Activated T-helper 9 cell treated with anti-CD3 and anti-CD28 coated beads, Interleukin-2, amount 50 U/mL, for 16 hours (primary cell): Measurements from ENCODE around the gene MNAT1.
"Not testable (repeated sequence)": the region's sequence is repeated elsewhere in the genome, so short reads cannot be mapped to it uniquely, and the experiment has no call there.

Experiments
- DNase-seq: peaks from one replicate; pipeline ENCODE4 v3.0.0-alpha.2; 2020; ENCODE audit warnings: low read depth

MNAT1 gene

DNA sequence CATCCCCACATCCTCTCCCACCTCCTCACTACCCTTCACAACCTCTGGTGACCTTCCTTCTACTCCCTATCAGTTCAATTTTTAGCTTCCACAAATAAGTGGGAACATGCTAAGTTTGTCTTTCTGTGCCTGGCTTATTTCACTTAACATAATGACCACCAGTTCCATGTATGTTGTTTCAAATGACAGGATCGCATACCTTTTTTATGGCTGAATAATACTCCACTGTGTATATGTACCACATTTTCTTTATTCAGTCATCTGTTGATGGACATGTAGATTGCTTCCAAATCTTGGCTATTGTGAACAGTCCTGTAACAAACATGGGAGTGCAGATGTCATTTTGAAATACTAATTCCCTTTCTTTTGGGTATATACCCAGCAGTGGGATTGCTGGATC lies 147.7 kb downstream of the MNAT1 start:
- DNase-seq = no peak

DNA sequence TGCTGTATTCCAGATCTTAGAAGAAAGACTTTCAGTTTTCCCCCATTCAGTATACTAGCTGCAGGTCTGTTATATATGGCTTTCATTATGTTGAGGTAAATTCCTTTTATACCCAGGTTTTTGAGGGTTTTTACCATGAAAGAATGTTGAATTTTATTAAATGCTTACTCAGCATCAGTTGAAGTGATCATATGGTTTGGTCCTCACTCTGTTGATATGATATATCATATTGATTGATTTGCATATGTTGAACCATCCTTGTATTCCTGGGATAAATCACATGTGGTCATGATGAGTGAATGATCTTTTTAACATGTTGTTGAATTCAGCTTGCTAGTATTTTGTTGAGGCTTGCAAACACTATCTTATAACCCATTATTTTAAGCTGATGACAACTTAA lies 149.6 kb downstream of the MNAT1 start:
- DNase-seq = no peak

- not testable (repeated sequence) for DNase-seq
Observed at GRCh38 chr14:60890636-60891035, 156.1 kb downstream of the MNAT1 start.

DNA sequence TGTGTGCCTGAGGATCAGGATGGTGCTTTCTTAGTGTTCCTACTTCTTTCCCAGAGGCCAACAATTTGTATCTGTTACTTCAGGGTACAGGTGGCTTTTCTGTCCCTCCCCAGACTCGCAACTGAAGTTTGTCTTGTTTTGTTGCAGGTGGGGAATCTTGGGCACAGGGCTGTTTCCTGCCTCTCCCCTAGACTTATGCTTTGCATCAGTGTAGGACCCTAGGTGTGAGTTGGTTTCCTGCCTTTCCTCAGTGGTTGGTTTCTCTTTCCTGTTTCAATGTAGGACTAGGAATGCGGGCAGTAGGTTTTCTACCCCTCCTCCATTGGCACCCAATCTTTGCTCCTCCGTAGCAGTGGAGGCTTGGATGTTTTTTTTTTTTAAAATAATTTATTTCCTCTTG lies 159.3 kb downstream of the MNAT1 start:
- DNase-seq = no peak

DNA sequence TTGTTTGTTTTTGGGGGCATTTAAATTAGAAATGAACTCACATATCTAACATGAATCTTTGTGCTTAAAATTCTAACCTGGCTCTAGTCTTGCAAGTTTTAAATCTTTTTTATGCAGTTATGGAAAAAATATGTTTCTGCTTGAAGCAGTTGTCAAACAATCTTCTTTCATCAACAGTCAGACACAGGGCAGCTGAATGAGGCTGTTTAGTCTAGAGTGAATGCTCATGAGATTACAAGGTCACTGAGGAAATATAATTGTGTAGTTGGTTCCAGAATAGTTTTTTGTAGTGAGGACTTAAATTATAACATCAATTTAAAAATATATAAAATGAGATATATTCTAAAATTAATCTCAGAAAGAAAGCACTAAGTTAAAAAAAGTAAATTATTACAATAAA lies 169.8 kb downstream of the MNAT1 start:
- DNase-seq = no peak

DNA sequence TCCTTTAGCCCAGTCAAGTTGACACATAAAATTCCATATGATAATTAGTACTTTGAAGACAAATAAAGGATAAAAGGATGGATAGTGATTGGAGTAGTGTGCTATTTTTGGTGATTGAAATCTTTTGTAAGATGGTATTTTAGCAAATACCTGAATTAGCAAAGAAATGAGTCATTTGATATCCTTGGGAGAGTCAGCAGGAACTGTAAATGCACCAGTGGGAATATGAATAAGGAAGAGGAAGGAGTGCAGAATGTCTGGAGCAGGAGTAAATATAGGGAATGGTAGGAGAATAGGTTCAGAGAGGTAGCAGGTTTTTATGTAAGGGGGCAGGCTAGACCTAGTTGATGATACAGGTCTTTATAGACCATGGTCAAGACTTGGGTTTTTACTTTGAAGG lies 171.4 kb downstream of the MNAT1 start:
- no peak for DNase-seq

- DNase-seq = no peak
Observed at GRCh38 chr14:60915781-60916180, 181.2 kb downstream of the MNAT1 start.

DNA sequence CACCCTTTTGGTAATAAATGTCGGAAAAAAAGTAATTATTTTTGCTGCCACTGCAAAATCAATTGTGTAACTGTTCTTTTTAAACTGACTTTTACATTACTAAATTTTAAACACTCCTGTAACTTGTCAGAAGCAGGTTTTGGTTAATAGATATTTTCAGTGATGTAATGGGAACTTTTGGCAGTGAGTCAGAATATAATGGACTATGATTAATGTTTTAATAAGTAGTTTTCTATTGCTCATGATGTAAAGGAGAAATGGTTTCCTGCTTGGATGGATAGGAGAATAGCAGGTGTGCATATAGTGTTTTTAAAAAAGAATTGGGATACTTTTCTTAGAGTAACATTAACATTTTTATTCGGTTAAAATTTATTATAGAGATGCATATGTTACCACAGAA lies 187.5 kb downstream of the MNAT1 start:
- DNase-seq = no peak

- no peak for DNase-seq
Observed at GRCh38 chr14:60925286-60925685, 190.7 kb downstream of the MNAT1 start.

DNA sequence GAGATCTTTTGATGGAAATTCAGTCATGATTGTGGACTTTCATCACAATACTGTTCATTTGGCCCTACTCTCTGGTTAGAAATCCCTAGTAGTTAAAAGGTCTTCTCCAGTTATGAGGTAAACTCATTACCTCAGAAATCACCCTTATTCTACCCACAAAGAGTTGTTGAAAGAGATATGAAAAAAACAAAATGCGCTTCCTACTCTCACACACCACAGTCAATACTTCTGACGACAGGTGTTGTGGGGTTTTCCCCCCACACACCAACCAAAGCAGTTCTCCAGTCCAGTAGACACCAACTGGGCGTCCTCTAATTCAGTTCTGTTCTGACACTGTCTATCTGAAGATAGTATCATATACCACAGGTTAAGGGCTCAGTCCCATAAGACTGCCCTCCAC lies 191.4 kb downstream of the MNAT1 start:
- DNase-seq = no peak

GRCh38 chr14:60931218-60931617 lies 196.7 kb downstream of the MNAT1 start:
- no peak for DNase-seq

GRCh38 chr14:60933920-60934655 lies 199.5 kb downstream of the MNAT1 start:
- DNase-seq = no peak

DNA sequence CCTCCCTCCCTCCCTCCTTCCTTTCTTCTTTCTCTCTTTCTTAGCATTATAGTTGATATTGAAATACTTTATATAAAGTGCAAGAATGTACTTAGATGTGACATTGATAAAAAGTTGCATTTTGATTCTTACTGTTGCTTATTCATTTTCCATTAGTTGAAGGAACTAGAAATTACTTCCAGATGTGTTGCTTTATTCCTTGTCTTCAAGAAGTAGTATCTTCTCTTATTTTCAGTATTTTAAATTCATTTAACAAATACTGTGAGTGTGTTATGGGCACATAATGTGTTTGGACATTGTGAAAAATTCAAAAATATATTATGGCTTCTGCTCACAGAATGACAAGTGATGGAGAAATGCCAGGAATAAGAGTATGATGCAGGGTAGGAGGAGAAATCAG lies 200.8 kb downstream of the MNAT1 start:
- DNase-seq = no peak

DNA sequence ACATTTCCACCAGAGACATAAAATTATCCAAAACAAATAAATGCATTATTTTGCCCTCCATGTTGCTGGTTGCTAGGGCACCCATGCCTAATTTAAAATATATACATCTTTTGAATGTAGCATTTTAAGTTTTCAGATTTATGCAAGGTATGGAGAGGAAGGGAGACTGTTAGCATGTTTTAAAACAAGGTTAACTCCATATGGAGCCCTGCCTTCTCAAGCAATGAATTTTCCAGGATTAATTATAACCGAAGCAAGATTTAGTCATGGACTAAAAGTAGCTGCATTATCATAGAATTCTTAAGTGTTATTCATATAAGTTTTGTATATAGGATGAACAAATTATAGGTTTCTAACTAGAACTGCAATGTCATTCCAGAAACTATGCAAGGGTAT lies 209.1 kb downstream of the MNAT1 start:
- DNase-seq = no peak

DNA sequence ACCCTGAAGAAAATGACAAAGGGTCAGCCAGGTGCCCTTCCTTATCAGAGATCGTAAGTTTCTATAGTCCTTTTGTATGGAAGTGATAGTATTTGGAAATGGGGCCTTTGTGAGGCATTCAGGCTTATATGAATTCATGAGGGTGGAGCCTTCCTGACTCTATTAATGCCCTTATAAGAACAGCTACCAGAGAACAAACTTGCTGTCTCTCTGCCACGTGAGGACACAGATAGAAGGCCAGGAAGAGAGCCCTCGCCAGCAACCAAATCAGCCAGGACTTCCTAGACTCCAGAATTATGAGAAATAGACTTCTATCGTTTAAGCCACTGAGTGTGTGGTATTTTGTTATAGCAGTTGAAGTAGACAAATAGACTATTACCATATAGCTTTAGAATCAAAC lies 209.6 kb downstream of the MNAT1 start:
- DNase-seq = no peak

DNA sequence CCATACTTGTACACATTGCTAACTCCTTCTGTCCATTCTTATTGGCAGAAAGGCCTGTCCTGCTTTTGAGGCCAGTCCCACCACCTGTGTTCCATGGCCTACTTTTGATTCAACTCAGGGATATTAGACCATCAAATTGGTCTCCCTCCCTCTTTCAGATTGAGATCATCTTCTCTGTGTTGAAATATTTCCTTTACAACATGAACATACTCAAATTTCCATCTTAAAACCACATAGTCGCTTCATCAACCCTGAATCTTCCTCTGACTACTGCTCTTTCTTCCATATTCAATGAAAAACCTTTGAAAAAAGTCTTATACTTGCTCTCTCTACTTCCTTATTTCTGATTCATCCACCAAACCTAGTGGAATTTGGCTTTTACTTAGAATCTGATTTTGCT lies 211.4 kb downstream of the MNAT1 start:
- no peak for DNase-seq

DNA sequence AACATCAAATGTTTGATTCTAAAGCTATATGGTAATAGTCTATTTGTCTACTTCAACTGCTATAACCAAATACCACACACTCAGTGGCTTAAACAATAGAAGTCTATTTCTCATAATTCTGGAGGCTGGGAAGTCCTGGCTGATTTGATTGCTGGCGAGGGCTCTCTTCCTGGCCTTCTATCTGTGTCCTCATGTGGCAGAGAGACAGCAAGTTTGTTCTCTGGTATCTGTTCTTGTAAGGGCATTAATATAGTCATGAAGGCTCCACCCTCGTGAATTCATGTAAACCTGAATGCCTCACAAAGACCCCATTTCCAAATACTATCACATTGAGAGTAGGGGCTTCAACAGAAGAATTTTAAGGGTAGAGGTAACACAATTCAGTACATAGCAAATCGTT lies 212.2 kb downstream of the MNAT1 start:
- DNase-seq = no peak

GRCh38 chr14:60951776-60952435 lies 217.3 kb downstream of the MNAT1 start:
- no peak for DNase-seq

DNA sequence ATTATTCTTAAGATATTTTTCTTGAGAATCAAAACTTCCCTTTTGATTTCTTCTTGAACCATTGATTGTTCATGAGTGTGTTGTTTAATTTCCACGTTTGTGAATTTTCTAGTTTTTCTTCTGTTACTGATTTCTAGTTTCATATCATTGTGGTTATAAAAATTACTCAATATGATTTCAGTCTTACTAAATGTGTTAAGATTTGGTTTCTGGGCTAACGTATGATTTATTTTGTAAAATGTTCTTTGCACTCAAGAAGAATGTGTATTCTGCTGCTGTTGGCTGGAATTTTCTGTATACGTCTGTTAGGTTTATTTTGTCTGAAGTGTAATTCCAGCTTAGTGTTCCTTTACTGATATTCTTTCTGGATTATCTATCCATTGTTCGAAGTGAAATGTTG lies 221.6 kb downstream of the MNAT1 start:
- no peak for DNase-seq

DNA sequence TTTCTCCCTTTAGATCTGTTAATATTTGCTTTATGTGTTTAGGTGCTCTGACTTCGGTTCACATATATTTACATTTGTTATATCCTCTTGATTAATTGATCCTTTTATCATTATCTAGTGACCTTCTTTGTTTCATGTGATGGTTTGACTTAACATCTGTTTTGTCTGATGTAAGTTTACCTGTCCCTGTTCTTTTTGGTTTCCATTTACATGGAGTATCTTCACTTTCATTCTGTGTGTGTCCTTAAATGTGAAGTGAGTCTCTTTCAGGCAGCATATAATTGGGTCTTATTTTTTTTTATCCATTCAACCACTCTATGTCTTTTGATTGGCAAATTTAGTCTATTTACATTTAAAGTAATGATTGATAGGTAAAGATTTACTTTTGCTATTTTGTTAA lies 222.1 kb downstream of the MNAT1 start:
- DNase-seq = no peak

DNA sequence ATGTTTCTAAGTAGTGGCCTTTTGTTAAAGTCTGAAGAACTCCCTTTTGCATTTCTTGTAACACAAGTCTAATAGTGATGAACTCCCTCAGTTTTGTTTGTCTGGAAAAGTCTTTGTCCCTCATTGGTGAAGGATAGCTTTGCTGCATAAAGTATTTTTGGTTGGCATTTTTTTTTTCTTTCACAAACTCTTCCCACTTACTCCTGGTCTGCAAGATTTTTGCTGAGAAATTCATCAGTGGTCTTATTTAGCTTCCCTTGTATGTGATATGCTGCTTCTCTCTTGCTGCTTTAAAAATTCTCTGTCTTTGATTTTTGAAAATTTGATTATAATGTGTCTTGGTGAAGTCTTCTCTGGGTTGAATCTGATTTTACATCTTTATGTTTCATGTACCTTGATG lies 223.6 kb downstream of the MNAT1 start:
- DNase-seq = no peak

- DNase-seq = no peak
Observed at GRCh38 chr14:60963761-60964160, 229.2 kb downstream of the MNAT1 start.

GRCh38 chr14:60964904-60965303 lies 230.3 kb downstream of the MNAT1 start:
- no peak for DNase-seq

- no peak for DNase-seq
Observed at GRCh38 chr14:60965402-60965801, 230.8 kb downstream of the MNAT1 start.
